Measurements from ENCODE around the gene ABCA8. TPM values are rescaled to one million over a fixed set of nuclear protein-coding genes. Genes with fewer than 3 reads are reported as not detected.

ABCA8 gene
- total and polyA plus RNA-seq, 2 of the 8 experiments (the other 6 are each of a cell fraction or from before 2014, with no cell fraction given), result not detected

- Histone ChIP-seq H2BK120ac (replicated peaks; ENCODE audit: low read depth, low read length) (no peak overlapping the region), H2BK20ac (ENCODE audit: low read length) (no peak overlapping the region), H3K18ac (ENCODE audit: extremely low read depth, low read length) (no peak overlapping the region), H4K20me1 (replicated peaks in 1 of 2; ENCODE audit: control insufficient read depth in 1 of 2, insufficient read depth in 2 of 2, low read length in 2 of 2) (no peaks in the 10 kb centered on the region), H3K56ac (replicated peaks; ENCODE audit: insufficient read length, low read depth, low read length) (no peak overlapping the region), H3K4me1 (replicated peaks in 1 of 4; ENCODE audit: control insufficient read depth in 3 of 4, insufficient read depth in 4 of 4, low read length in 3 of 4) (no peaks in the 10 kb centered on the region), H3K9me3 (ENCODE audit: insufficient read depth in 2 of 2, low read depth in 1 of 2, low read length in 1 of 2) (no peaks in the 10 kb centered on the region), H3K79me1 (ENCODE audit: low read depth, low read length) (no peaks in the 10 kb centered on the region), H2BK12ac (ENCODE audit: low read depth, low read length) (no peak overlapping the region), H4K5ac (ENCODE audit: insufficient read length, low read depth, low read length) (no peak overlapping the region), H3K27ac (ENCODE audit: low read depth, low read length) (no peak overlapping the region), H2BK15ac (ENCODE audit: low read length) (no peak overlapping the region), H3K14ac (ENCODE audit: insufficient read length) (no peak overlapping the region), H2AFZ (ENCODE audit: low read length) (no peak overlapping the region), H3K4me3 (ENCODE audit: extremely low read depth in 1 of 4, insufficient read depth in 2 of 4, low read depth in 3 of 4, low read length in 4 of 4) (no peak overlapping the region), H3K9ac (replicated peaks in 1 of 4; ENCODE audit: extremely low read depth in 1 of 4, low read depth in 3 of 4, low read length in 3 of 4) (no peak overlapping the region), H3K36me3 (ENCODE audit: control insufficient read depth in 2 of 4, insufficient read depth in 4 of 4, low read length in 3 of 4) (no peaks in the 10 kb centered on the region), H3K27me3 (replicated peaks in 1 of 4; ENCODE audit: control insufficient read depth in 3 of 4, extremely low read depth in 1 of 4, insufficient read depth in 3 of 4, low read length in 3 of 4) (no peaks in the 10 kb centered on the region), H4K8ac (ENCODE audit: extremely low read depth, insufficient read depth, low read length) (no peak overlapping the region), H2AK5ac (ENCODE audit: low read depth, low read length) (no peak overlapping the region), H3K4me2 (ENCODE audit: insufficient read depth in 1 of 2, low read depth in 2 of 2, low read length in 2 of 2) (no peak overlapping the region), H3K23ac (ENCODE audit: insufficient read length) (no peak overlapping the region), H3K4ac (replicated peaks; ENCODE audit: insufficient read length, low read depth, low read length) (no peak overlapping the region), H3K79me2 (ENCODE audit: control insufficient read depth in 1 of 2, insufficient read depth in 2 of 2, low read length in 2 of 2) (no peaks in the 10 kb centered on the region), H2BK5ac (ENCODE audit: low read depth, low read length) (no peak overlapping the region), H3K23me2 (ENCODE audit: low read depth, low read length) (no peaks in the 10 kb centered on the region), H4K91ac (replicated peaks; ENCODE audit: insufficient read length, low read length) (no peak overlapping the region)
- ChIA-PET CTCF (ENCODE audit: partially characterized antibody) (interaction anchor here (1.2 kb wide), 1 partner anchor 14 kb away, joined by 3 read pairs; no protein-coding TSS in a partner anchor), POLR2A (ENCODE audit: partially characterized antibody) (no interaction called here)
- TF ChIP-seq EZH2 (IDR thresholded peaks at IDR 0.05; ENCODE audit: low read depth, low read length, severe bottlenecking) (no peak), NANOG (IDR thresholded peaks at IDR 0.05; ENCODE audit: insufficient read depth, low read depth, low read length, poor library complexity, severe bottlenecking) (no peak), NRF1 (IDR thresholded peaks at IDR 0.05; ENCODE audit: low read depth, low read length) (no peak), SP2 (IDR thresholded peaks at IDR 0.05; ENCODE audit: low read length) (no peak), HDAC2 (IDR thresholded peaks at IDR 0.05; ENCODE audit: borderline replicate concordance in 1 of 2, low read depth in 2 of 2, low read length in 2 of 2) (no peak), CTCF (IDR thresholded peaks at IDR 0.05; ENCODE audit: control extremely low read depth in 1 of 3, insufficient read depth in 1 of 3, low read depth in 1 of 3, low read length in 3 of 3) (no peak), TAF7 (optimal IDR thresholded peaks at IDR 0.05; ENCODE audit: borderline replicate concordance, low read depth, low read length) (no peak), SIX5 (IDR thresholded peaks at IDR 0.05; ENCODE audit: low read depth, low read length) (no peak)
- DNase-seq (ENCODE audit: low read depth in 1 of 2, low spot score in 2 of 2) (no peak), FAIRE-seq (no peak)
- WGBS, 2 experiments (ENCODE audit: extremely low coverage in 1 of 2, insufficient coverage in 1 of 2, insufficient read length in 1 of 2, insufficient replicate concordance in 2 of 2, low coverage in 1 of 2, low lambda C conversion rate in 2 of 2, missing lambda C conversion rate in 1 of 2), result 83% methylated on average over 1 of the region's 1 CpG; no CpG with 5 or more reads in 1 of the 2 experiments
Observed at GRCh38 chr17:68847711-68848110, 107.5 kb downstream of the ABCA8 start.
